Lower leg skin (tissue), 3 donors: Measurements from ENCODE around the gene PSORS1C1.

Experiments
- CTCF ChIP-seq, 3 donors: fragments of 450-650 bp; IDR thresholded peaks; one replicate each; pipeline ENCODE4 v1.5.1; 2016; ENCODE audit warnings: antibody characterized with exemption in 3 of 3, mild to moderate bottlenecking in 3 of 3, moderate library complexity in 2 of 3
- POLR2A ChIP-seq, 2 donors: fragments of 450-650 bp; IDR thresholded peaks; one replicate each; pipeline ENCODE4 v1.6.1; 2016 to 2017; ENCODE audit warnings: antibody characterized with exemption in 2 of 2, mild to moderate bottlenecking in 1 of 2, moderate library complexity in 1 of 2

GRCh38 chr6:31158140-31158862 is 43.7 kb downstream of the PSORS1C1 start, which contains the start of gene TCF19:
- TF ChIP-seq CTCF (IDR thresholded peaks at IDR 0.05) (no peak), POLR2A (IDR thresholded peaks at IDR 0.05) (no peak)
